K562 (cell line): ENCODE data around the gene RALY. TPM values are rescaled to one million over a fixed set of nuclear protein-coding genes. Genes with fewer than 3 reads are reported as not detected.

ENCODE experiments used
- CBX5 ChIP-seq: IDR thresholded peaks from 2 replicates; pipeline ENCODE4 v1.6.1; 2014; ENCODE audit warnings: low read depth, borderline replicate concordance
- CC2D1A ChIP-seq: fragments of 450-650 bp; IDR thresholded peaks from 2 replicates; pipeline ENCODE4 v1.6.1; 2017; ENCODE audit warnings: mild to moderate bottlenecking
- CREB5 ChIP-seq: fragments of 250-450 bp; sonication (Bioruptor Pico); IDR thresholded peaks from 2 replicates; pipeline ENCODE4 v1.5.0; 2020; ENCODE audit warnings: mild to moderate bottlenecking
- CREM ChIP-seq: IDR thresholded peaks from 2 replicates; pipeline ENCODE4 v1.6.1; 2014; ENCODE audit warnings: antibody characterized with exemption, low read depth
- FOXA3 ChIP-seq, 2 experiments: fragments of 450-650 bp in 1 of 2; sonication (generic) in 1 of 2; formaldehyde crosslinking; IDR thresholded peaks in 1 of 2; conservative IDR thresholded peaks in 1 of 2; 2 replicates each; pipeline versions ENCODE4 v1.4.0 to v1.8.0; 2020 to 2022; ENCODE audit warnings: mild to moderate bottlenecking in 2 of 2, missing genetic modification reagents in 1 of 2
- HMG20A ChIP-seq: fragments of 450-650 bp; formaldehyde crosslinking; conservative IDR thresholded peaks from 2 replicates; pipeline ENCODE4 v1.4.0; 2020; ENCODE audit warnings: mild to moderate bottlenecking, mixed read lengths
- HNRNPH1 ChIP-seq: fragments of 200-400 bp; formaldehyde crosslinking; optimal IDR thresholded peaks from 2 replicates; pipeline ENCODE3; 2017; ENCODE audit warnings: low read depth, mild to moderate bottlenecking, low read length, moderate library complexity
- KDM4B ChIP-seq, 2 experiments: fragments of 450-650 bp in 1 of 2; sonication (generic) in 1 of 2; IDR thresholded peaks; 2 replicates each; pipeline ENCODE4 v1.6.1; 2016 to 2017; ENCODE audit warnings: borderline replicate concordance in 2 of 2, antibody characterized with exemption in 1 of 2, low read depth in 1 of 2, mild to moderate bottlenecking in 1 of 2
- MCM5 ChIP-seq: fragments of 450-650 bp; IDR thresholded peaks from 2 replicates; pipeline ENCODE4 v1.6.1; 2016; ENCODE audit warnings: low read depth
- MTA1 ChIP-seq: fragments of 450-650 bp; IDR thresholded peaks from 2 replicates; pipeline ENCODE4 v1.6.1; 2017; ENCODE audit warnings: borderline replicate concordance
- MXI1 ChIP-seq: IDR thresholded peaks from 2 replicates; pipeline ENCODE4 v1.6.1; 2011; ENCODE audit warnings: low read depth, mild to moderate bottlenecking, improper control_type of control experiment, low read length
- PHB ChIP-seq: fragments of 250-450 bp; sonication (Bioruptor Pico); IDR thresholded peaks from 2 replicates; pipeline ENCODE4 v1.5.0; 2021
- PHTF2 ChIP-seq: fragments of 250-450 bp; sonication (Bioruptor Pico); IDR thresholded peaks from 2 replicates; pipeline ENCODE4 v1.5.0; 2021; ENCODE audit warnings: mild to moderate bottlenecking
- RBFOX2 ChIP-seq: fragments of 200-400 bp; formaldehyde crosslinking; IDR thresholded peaks from 2 replicates; pipeline ENCODE4 v1.6.1; 2017; ENCODE audit warnings: low read depth, mild to moderate bottlenecking, low read length, moderate library complexity
- RFX1 ChIP-seq: fragments of 450-650 bp; IDR thresholded peaks from 2 replicates; pipeline ENCODE4 v1.6.1; 2016; ENCODE audit warnings: mild to moderate bottlenecking, moderate library complexity
- TAF1 ChIP-seq: IDR thresholded peaks from 2 replicates; pipeline ENCODE4 v1.6.1; 2011; ENCODE audit warnings: mild to moderate bottlenecking, low read length, moderate library complexity; ENCODE audit not compliant: insufficient read depth, control insufficient read depth, severe bottlenecking; ENCODE audit errors: extremely low read depth
- TRIM24 ChIP-seq, 2 experiments: fragments of 450-650 bp; IDR thresholded peaks; 2 replicates each; pipeline ENCODE4 v1.6.1; 2016
- ZFPM2 ChIP-seq: fragments of 250-450 bp; sonication (Bioruptor Pico); IDR thresholded peaks from 2 replicates; pipeline ENCODE4 v1.5.1; 2022; ENCODE audit warnings: mild to moderate bottlenecking
- ZNF354B ChIP-seq: fragments of 250-450 bp; sonication (Bioruptor Pico); IDR thresholded peaks from 2 replicates; pipeline ENCODE4 v1.4.0; 2020
- ZNF695 ChIP-seq: fragments of 450-650 bp; formaldehyde crosslinking; IDR thresholded peaks from 2 replicates; pipeline ENCODE4 v1.4.0; 2020; ENCODE audit warnings: mild to moderate bottlenecking, moderate library complexity
- ZNF79 ChIP-seq: fragments of 250-450 bp; sonication (Bioruptor Pico); IDR thresholded peaks from 2 replicates; pipeline ENCODE4 v1.4.0; 2020; ENCODE audit warnings: low read depth, mild to moderate bottlenecking, moderate library complexity
- polyA plus RNA-seq, 8 experiments: library from polyadenylated mRNA; depleted of rRNA in 4 of 8; stranded (reverse) in 5 of 8; unstranded in 3 of 8; fragments of >200 nt; fragmentation: Nextera tagmentation in 2 of 8; fragmentation: Illumina TruSeq in 1 of 8; extraction: Ambion mirVana in 2 of 8; extraction: Trizol in 1 of 8; gene quantifications; 2 replicates each; pipeline versions ENCODE4 v1.2.1 to v1.2.3, GENCODE V29; 2011 to 2014; ENCODE audit warnings: inconsistent platforms in 1 of 8, missing spikeins in 1 of 8
- total RNA-seq, 7 experiments: library from RNA; depleted of rRNA in 6 of 7; stranded (reverse); fragments of >200 nt in 6 of 7; fragmentation: Illumina TruSeq in 2 of 7; extraction: Trizol in 2 of 7; gene quantifications; 2 replicates each; pipeline versions ENCODE4 v1.2.1 to v1.2.3, GENCODE V29; 2011 to 2021; ENCODE audit warnings: low replicate concordance in 1 of 7
- TF ChIP-seq, protein P1 (sequence below): fragments of 450-650 bp; IDR thresholded peaks from 2 replicates; pipeline ENCODE4 v1.6.1; 2016; ENCODE audit warnings: low read depth

The RALY gene
- total and polyA plus RNA-seq, 9 of the 15 experiments (the other 6 are each of a cell fraction or from before 2014, with no cell fraction given), result 0.80 to 207 (median 128) TPM

GRCh38 chr20:33992923-33993575 is 662 bp upstream of the RALY start (continued):
- TF ChIP-seq ZNF79 (CRISPR knock-in tag) (no peak), TAF1 (peak; percentile 86), PHB (CRISPR knock-in tag) (no peak), KDM4B (IDR thresholded peaks at IDR 0.05; ENCODE audit: borderline replicate concordance in 2 of 2, low read depth in 1 of 2) (0 out of 4 replicates have a peak, but pooled peaks of 1 of the 2 experiments have one; percentile 17), CBX5 (no peak), RFX1 (no peak), ZFPM2 (CRISPR knock-in tag) (no peak), ZNF354B (CRISPR knock-in tag) (no peak), CC2D1A (no peak), ZNF695 (CRISPR knock-in tag) (no peak), CREM (no peak; the same call in 1 of the 2 replicates), MXI1 (0 out of 2 replicates have a peak, but pooled peaks have one; percentile 54), HMG20A (CRISPR knock-in tag) (no peak), CREB5 (no peak), FOXA3 (CRISPR knock-in tag; conservative IDR thresholded peaks at IDR 0.05 in 1 of 2, IDR thresholded peaks at IDR 0.05 in 1 of 2) (no peak), MTA1 (no peak), RBFOX2 (no peak; the same call in 1 of the 2 replicates), PHTF2 (CRISPR knock-in tag) (no peak), MCM5 (no peak), HNRNPH1 (no peak), TRIM24 (IDR thresholded peaks at IDR 0.05) (no peak)
- TF ChIP-seq, protein P1, sequence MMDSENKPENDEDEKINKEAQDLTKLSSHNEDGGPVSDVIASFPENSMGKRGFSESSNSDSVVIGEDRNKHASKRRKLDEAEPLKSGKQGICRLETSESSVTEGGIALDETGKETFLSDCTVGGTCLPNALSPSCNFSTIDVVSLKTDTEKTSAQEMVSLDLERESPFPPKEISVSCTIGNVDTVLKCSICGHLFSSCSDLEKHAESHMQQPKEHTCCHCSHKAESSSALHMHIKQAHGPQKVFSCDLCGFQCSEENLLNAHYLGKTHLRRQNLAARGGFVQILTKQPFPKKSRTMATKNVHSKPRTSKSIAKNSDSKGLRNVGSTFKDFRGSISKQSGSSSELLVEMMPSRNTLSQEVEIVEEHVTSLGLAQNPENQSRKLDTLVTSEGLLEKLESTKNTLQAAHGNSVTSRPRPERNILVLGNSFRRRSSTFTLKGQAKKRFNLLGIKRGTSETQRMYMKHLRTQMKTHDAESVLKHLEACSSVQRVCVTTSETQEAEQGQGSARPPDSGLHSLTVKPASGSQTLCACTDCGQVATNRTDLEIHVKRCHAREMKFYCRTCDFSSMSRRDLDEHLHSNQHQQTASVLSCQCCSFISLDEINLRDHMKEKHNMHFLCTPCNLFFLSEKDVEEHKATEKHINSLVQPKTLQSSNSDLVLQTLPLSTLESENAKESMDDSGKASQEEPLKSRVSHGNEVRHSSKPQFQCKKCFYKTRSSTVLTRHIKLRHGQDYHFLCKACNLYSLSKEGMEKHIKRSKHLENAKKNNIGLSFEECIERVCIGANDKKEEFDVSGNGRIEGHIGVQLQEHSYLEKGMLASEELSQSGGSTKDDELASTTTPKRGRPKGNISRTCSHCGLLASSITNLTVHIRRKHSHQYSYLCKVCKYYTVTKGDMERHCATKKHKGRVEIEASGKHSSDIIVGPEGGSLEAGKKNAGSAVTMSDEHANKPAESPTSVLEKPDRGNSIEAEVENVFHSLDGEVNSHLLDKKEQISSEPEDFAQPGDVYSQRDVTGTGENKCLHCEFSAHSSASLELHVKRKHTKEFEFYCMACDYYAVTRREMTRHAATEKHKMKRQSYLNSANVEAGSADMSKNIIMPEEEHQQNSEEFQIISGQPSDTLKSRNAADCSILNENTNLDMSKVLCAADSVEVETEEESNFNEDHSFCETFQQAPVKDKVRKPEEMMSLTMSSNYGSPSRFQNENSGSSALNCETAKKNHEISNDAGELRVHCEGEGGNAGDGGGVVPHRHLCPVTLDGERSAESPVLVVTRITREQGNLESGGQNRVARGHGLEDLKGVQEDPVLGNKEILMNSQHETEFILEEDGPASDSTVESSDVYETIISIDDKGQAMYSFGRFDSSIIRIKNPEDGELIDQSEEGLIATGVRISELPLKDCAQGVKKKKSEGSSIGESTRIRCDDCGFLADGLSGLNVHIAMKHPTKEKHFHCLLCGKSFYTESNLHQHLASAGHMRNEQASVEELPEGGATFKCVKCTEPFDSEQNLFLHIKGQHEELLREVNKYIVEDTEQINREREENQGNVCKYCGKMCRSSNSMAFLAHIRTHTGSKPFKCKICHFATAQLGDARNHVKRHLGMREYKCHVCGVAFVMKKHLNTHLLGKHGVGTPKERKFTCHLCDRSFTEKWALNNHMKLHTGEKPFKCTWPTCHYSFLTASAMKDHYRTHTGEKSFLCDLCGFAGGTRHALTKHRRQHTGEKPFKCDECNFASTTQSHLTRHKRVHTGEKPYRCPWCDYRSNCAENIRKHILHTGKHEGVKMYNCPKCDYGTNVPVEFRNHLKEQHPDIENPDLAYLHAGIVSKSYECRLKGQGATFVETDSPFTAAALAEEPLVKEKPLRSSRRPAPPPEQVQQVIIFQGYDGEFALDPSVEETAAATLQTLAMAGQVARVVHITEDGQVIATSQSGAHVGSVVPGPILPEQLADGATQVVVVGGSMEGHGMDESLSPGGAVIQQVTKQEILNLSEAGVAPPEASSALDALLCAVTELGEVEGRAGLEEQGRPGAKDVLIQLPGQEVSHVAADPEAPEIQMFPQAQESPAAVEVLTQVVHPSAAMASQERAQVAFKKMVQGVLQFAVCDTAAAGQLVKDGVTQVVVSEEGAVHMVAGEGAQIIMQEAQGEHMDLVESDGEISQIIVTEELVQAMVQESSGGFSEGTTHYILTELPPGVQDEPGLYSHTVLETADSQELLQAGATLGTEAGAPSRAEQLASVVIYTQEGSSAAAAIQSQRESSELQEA, result no peak
